ENCODE results near the gene KAT6B.
"Not testable (repeated sequence)": the region's sequence is repeated elsewhere in the genome, so short reads cannot be mapped to it uniquely, and the experiment has no call there.

Gene KAT6B

GRCh38 chr10:74890460-74890859, 64.1 kb downstream of the KAT6B start:
- no peak for DNase-seq (ENCODE audit: low read depth)

GRCh38 chr10:74891053-74891452, 64.7 kb downstream of the KAT6B start:
- DNase-seq (ENCODE audit: low read depth), result no peak

GRCh38 chr10:74892839-74893238, 66.4 kb downstream of the KAT6B start:
- no peak for DNase-seq (ENCODE audit: low read depth)

- not testable (repeated sequence) for DNase-seq (ENCODE audit: low read depth)
Measured at GRCh38 chr10:74893329-74893728, 66.9 kb downstream of the KAT6B start.

DNA sequence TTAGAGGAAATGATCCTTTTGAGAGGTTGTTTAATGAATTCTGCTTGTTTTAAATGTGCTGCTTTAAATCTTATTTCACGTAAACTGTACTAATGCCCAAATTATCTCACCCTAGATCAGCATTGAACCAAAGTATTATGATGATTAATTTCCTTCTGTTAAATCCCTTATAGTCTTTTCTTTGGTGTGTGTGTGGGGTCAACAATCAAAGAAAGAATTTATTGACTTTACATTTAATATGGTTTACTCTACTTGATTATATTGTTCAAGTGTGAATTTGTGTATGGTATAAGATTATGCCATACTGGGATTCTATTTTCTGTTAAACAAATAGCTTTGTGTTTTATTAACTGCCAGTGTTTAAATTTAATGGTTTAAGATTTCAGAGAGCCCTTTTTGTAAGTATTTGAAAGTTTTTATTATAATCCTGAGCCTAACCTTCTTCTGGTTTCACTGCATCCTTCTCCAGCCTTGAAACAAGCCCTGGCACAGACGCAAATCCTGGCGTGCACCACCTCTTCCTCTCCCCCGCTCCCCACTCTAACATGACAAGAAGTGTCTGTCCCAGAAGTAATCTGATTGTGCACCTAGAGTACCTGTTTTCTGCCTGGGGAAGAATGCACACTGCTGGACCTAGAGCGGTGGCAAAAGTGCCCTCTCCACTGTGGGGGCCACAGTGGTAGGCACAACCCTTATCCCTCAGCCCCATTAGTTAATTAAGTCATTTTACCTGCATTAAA, 70.6 kb downstream of the KAT6B start:
- no peak for DNase-seq (ENCODE audit: low read depth)

- no peak for DNase-seq (ENCODE audit: low read depth)
Measured at GRCh38 chr10:74898201-74898976, 72.0 kb downstream of the KAT6B start.

DNA sequence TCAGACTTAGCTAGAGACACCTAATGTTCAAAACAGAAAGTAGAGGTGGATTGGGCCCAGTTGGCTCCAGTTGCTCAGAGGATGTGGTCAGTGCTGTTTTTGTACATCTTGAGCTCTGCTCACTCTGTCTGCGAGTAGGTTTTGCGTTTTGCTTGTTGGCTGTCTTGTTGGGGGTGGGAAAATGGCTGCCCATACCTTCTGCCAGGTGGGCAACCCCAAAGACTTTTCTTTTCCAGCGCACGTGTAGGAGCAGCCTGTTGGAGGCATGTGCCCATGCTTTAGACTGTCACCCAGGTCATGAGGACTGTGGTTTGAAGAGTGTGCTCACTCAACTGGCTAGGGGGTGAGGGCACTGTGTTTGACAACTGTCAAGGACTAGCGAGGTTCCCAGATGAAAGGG, 73.9 kb downstream of the KAT6B start:
- no peak for DNase-seq (ENCODE audit: low read depth)

DNA sequence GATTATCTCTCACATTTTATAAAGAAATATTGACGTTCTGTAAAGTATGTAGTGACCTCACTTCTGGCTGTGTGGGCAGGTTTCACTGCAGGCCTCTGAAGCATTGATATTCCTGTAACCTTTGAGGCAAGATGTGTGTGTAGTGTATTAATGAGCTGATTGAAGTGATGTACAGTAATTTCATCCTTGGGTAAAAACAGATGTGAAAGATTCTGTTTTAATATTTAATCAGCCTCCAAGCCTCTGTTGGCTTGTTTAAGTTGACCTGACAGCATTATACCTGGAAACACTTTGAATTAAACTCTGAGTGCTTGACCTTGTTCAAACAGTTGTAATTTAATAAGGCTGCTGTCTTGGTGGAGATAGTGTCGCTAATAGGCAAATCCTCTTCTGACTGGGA, 74.9 kb downstream of the KAT6B start:
- no peak for DNase-seq (ENCODE audit: low read depth)

DNA sequence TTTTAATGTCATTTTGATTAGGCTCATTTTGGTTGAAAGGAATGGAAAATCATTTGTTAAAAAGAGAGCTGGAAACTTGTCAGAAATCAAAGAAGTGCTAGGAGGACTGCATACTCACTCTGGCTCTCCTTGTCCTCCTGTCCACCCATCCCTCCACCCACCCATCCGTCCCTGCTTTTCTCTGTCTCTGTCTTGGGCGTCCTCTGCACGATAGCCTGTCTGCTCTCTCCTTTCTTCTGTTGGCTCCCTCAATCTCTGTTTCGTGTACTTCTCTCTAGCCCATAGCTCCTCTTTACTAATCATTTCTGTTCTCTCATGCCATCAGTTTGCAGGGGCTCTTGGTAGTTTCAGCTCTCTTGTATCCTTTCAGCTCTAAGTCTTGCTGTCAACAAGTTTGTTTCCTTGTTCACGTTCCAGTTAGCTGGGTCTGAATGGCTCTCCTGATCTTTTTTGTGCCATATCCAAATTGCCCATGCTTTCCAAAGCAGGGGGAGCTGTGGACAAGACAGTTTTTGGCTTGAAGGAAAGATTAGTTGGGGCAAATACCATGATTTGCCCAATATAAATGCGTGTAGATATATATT, 75.6 kb downstream of the KAT6B start:
- no peak for DNase-seq (ENCODE audit: low read depth)

DNA sequence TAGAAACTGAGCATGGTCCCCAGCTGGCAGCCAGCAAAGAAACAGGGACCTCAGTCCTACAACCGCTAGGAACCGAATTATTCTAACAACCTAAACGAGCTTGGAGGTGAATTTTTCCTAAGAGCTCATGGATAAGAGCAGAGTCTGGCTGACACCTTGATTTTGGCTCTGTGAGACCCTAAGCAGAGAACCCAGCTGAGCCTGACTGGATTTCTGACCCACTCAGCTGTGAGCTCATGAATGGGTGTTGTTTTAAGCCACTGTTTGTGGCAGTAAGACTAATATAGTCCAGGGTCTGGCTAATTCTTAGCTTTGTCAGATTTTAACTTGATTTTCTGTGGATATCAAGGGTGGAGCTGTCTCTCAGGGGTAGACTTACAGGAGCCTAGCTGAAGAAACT, 77.1 kb downstream of the KAT6B start:
- no peak for DNase-seq (ENCODE audit: low read depth)

DNA sequence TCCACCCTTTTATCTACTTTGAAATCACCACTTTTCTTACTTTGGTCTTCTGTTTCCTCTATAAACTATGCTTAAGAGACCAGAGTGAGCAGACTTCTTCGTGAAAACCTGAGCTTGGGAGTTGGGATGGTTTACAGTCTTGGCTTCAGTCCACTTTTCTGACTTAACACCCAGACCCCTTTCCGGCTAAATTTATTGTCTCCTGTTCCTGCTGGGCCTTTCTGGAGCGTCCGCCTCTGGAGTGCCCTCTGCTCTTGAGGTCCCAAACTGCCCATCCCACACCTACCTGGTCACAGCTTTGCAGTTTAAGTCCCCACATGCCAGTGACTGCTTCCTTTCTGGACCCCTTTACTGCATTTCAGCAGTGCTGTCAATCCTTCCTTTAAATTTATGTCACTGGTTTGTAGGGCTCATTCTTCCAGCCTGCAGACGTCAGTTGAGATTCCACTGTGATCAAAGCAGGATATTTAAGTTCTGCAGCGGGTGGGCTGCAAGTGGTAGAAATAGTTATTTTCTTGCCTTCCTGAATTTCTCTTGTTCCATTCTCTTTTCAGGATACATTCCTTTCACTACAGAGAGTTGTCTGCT, 80.3 kb downstream of the KAT6B start:
- no peak for DNase-seq (ENCODE audit: low read depth)

DNA sequence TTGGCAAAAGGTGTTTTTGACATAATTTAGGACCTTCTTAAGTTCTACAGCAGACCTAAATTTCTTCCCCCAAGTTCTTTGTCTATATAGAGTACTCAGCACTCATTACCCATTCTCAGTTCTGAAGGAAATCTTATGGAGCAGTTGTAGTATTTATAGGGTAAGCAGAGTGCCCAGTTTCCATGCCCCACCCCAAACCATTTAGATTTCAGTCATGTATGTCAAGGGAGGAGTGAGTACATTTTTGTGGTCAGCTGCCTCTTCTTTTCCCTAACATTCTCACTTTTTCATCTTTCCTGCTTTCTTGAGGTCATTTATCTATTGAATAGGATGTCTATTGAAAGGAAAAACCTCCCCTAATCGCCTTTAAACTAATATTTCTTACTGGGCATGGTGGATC, 83.3 kb downstream of the KAT6B start:
- DNase-seq (ENCODE audit: low read depth), result no peak

DNA sequence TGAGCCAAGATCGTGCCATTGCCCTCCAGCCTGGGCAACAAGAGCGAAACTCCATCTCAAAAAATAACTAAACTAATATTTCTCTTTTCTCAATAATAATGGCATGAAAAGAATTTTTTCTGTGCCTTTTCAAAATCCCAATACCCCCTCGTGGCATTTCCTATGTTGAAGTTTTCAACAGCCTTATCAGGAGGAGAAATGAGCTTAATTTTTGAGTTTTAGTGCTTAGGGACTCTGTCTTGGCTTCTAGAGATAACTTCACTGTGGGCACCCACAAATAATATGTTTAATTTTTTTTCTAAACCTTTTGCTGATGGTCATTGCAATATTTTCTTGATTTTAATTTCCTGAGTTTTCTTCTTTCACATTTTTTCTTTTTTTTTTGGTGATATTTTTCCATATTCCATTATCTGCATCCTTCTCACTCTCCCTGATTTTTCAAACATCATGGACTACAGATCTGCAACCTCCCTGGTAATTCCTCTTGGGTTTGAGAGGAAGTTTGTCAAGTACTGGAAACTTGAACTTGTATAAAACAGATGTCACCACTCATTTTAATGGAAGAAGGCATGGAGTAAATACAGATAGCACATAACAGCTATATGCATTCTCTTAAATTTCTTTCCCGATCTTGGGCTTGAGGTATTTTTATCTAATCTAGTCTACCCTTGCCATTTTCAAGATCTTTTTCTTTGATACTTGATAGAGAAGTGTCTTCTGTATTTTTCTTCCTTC, 84.0 kb downstream of the KAT6B start:
- DNase-seq (ENCODE audit: low read depth), result no peak

DNA sequence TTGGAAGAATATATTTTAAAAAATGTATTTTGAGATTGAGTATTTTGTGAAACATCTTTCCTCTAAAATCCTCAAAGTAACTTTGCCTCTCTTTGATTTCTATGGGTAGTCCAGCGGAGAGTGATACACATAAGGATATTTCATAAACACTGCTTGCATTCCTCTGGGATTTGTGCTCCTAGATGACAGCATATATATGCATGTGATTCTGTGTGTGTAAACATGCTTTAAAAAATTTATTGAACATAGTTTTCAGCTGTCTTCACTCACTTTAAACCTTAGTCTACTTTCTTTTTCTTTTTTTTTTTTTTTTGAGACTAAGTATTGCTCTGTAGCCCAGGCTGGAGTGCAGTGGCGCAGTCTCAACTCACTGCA, 84.6 kb downstream of the KAT6B start:
- no peak for DNase-seq (ENCODE audit: low read depth)

DNA sequence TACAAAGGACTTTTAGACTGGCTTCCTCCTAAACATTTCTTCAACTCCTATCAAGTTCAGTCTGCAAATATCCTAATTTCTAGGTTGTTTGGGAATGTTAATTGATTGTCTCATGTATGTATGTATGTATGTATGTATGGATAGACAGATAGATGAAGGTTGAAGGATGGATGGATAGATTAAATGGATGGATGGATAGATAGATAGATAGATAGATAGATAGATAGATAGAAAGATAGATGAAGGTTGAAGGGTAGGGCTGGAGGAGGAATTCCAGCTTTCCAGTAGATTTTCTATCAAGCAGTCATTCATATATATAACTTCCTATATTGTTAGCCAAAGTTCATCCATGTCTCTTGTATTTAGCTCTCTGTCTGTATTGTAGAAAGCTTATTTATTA, 85.8 kb downstream of the KAT6B start:
- DNase-seq (ENCODE audit: low read depth), result no peak

- no peak for DNase-seq (ENCODE audit: low read depth)
Measured at GRCh38 chr10:74912682-74913081, 86.3 kb downstream of the KAT6B start.

DNA sequence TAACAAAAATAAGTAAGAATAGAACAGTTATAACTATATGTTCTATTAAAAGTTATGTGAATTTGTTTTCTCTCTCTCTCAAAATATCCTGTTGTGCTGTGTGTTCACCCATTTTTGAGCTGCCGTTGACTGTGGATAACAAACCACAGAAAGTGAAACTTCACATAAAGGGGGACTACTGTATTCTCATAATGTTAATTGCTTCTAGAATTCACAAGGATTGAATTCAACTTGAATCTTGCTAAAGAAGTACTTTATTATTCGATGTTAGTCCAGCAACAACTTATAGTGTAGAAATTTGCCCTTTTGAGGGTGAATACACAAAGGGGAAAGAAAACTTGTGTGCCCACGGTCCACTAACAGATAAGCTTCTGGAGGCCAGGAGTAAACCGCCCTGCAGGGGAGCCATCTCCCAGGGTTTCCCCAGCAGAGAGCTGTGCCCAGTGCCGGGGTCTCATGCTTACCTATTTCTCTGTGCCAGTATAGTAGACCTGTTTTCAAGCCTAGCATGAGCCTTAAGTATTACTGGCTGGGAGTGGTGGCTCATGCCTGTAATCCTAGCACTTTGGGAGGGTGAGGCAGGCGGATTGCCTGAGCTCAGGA, 87.1 kb downstream of the KAT6B start:
- DNase-seq (ENCODE audit: low read depth), result no peak

DNA sequence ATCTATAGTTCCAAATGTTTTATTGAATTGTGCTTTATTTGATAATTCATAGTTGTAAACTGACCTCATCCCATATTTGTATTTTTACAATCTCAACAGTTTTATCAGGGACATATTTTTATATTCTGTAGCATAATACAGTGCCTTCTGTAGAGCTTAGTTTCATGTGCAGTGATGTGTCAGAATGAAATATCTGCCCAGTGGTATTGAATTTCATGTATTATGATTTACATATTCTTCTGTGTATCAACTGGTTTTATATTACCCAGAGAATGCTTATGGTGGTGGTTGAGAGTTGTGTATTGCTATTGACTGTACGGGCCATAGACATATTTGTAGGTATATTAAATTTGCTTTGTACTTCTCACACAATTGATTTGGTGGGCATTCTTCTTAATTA, 89.9 kb downstream of the KAT6B start:
- DNase-seq (ENCODE audit: low read depth), result no peak

DNA sequence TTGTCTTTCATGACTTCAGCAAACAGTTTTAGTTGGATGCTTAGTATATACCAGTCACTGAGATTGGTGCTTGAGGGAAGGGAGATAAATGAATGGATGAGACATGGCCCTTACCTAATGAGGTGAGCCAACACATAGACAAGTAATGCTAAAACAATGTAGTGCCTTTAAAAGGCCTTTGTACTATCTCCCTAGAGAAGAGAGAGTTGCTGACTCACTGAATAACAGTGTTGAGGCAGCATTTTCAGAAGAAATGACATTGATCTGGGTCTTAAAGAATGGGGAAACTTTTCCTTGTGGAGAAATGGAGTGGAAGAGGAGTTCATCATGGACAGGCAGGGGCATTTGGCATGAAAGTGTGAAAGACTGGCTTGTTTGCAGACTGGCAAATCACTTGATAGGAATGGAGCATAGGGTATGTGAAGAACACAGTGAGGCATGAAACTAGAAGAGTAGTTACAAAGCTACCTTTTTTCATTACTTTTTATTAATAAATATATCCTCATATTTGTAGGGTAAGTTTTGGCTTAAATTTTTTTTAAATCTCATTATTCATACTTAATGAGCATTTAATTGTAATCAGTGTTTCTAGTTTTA, 91.2 kb downstream of the KAT6B start:
- DNase-seq (ENCODE audit: low read depth), result no peak

GRCh38 chr10:74919671-74920070, 93.3 kb downstream of the KAT6B start:
- no peak for DNase-seq (ENCODE audit: low read depth)

GRCh38 chr10:74921070-74921469, 94.7 kb downstream of the KAT6B start:
- not testable (repeated sequence) for DNase-seq (ENCODE audit: low read depth)
